WTC11 (cell line): Measurements from ENCODE around the gene ESR2. TPM values are rescaled to one million over a fixed set of nuclear protein-coding genes. Genes with fewer than 3 reads are reported as not detected.
A peak's percentile ranks its signal among the peaks of the same experiment; 100 is the strongest.

Experiments
- ATAC-seq: fragments of 200-7000 bp; cut with Tn5 transposase; 2 replicates; pipeline ENCODE4 v1.10.0; 2021; ENCODE audit warnings: mild to moderate bottlenecking, moderate library complexity
- CTCF ChIA-PET: fragments of 300-600 bp; sonication (Branson Sonifier 250); formaldehyde crosslinking; loops from one replicate; lab custom pipeline; 2021; ENCODE audit warnings: antibody characterized with exemption; lab: Charles Lee
- POLR2A ChIA-PET: fragments of 350-600 bp; sonication (Branson Sonifier 250); formaldehyde crosslinking; loops from one replicate; lab custom pipeline; 2021; ENCODE audit warnings: antibody characterized with exemption; lab: Charles Lee
- DNase-seq: peaks from one replicate; pipeline ENCODE4 v3.0.0; 2021; ENCODE audit warnings: low spot score
- H3K27ac Mint-ChIP-seq: 2 replicates; pipeline ENCODE4 v1.8.0; 2021; ENCODE audit warnings: mixed read lengths
- H3K27me3 Mint-ChIP-seq: 2 replicates; pipeline ENCODE4 v1.8.0; 2021; ENCODE audit warnings: low read depth, mild to moderate bottlenecking, moderate library complexity, mixed read lengths
- H3K36me3 Mint-ChIP-seq: 2 replicates; pipeline ENCODE4 v1.8.0; 2021; ENCODE audit warnings: mixed read lengths
- H3K4me1 Mint-ChIP-seq: 2 replicates; pipeline ENCODE4 v1.8.0; 2022; ENCODE audit warnings: mixed read lengths
- H3K4me3 Mint-ChIP-seq: 2 replicates; pipeline ENCODE4 v1.8.0; 2021; ENCODE audit warnings: mild to moderate bottlenecking, moderate library complexity, mixed read lengths
- H3K9me3 Mint-ChIP-seq: 2 replicates; pipeline ENCODE4 v1.8.0; 2021; ENCODE audit warnings: mixed read lengths
- ELF4 ChIP-seq: sonication (generic); formaldehyde crosslinking; IDR thresholded peaks from 2 replicates; pipeline ENCODE4 v1.8.1; 2022; ENCODE audit warnings: low read depth, mild to moderate bottlenecking, moderate library complexity, missing genetic modification reagents
- GABPB1 ChIP-seq: sonication (generic); formaldehyde crosslinking; IDR thresholded peaks from 2 replicates; pipeline ENCODE4 v1.8.1; 2023; ENCODE audit warnings: mild to moderate bottlenecking, missing genetic modification reagents
- GTF2I ChIP-seq: fragments of 250-450 bp; sonication (Bioruptor Pico); conservative IDR thresholded peaks from 2 replicates; pipeline ENCODE4 v1.4.0; 2021; ENCODE audit warnings: mild to moderate bottlenecking
- MYBL2 ChIP-seq: sonication (generic); formaldehyde crosslinking; IDR thresholded peaks from 2 replicates; pipeline ENCODE4 v1.8.1; 2023; ENCODE audit warnings: mild to moderate bottlenecking, moderate library complexity, missing genetic modification reagents
- SMAD3 ChIP-seq: sonication (generic); formaldehyde crosslinking; IDR thresholded peaks from 2 replicates; pipeline ENCODE4 v1.8.0; 2022; ENCODE audit warnings: missing genetic modification reagents, mild to moderate bottlenecking, borderline replicate concordance
- TCF7 ChIP-seq: sonication (generic); formaldehyde crosslinking; IDR thresholded peaks from 2 replicates; pipeline ENCODE4 v1.8.0; 2022; ENCODE audit warnings: mild to moderate bottlenecking, low read depth, missing genetic modification reagents, moderate library complexity
- ZNF671 ChIP-seq: fragments of 250-450 bp; sonication (Bioruptor Pico); IDR thresholded peaks from 2 replicates; pipeline ENCODE4 v1.8.0; 2021; ENCODE audit warnings: mild to moderate bottlenecking
- total RNA-seq: library from RNA; stranded (reverse); gene quantifications from 3 replicates; pipeline ENCODE4 v1.2.3, GENCODE V29; 2021
- TF ChIP-seq, protein P1 (sequence below): fragments of 250-450 bp; sonication (Bioruptor Pico); IDR thresholded peaks from 2 replicates; pipeline ENCODE4 v1.9.0; 2021; ENCODE audit warnings: mild to moderate bottlenecking
- TF ChIP-seq, protein P2 (sequence below): sonication (generic); formaldehyde crosslinking; IDR thresholded peaks from 2 replicates; pipeline ENCODE4 v1.8.0; 2022; ENCODE audit warnings: mild to moderate bottlenecking, missing genetic modification reagents
- TF ChIP-seq, protein P3 (sequence below): sonication (generic); formaldehyde crosslinking; IDR thresholded peaks from 2 replicates; pipeline ENCODE4 v1.8.1; 2023; ENCODE audit warnings: mild to moderate bottlenecking, moderate library complexity, missing genetic modification reagents
- TF ChIP-seq, protein P4 (sequence below): sonication (generic); formaldehyde crosslinking; IDR thresholded peaks from 2 replicates; pipeline ENCODE4 v1.8.0; 2023; ENCODE audit warnings: missing genetic modification reagents, mild to moderate bottlenecking, borderline replicate concordance
- TF ChIP-seq, protein P5 (sequence below): sonication (generic); formaldehyde crosslinking; IDR thresholded peaks from 2 replicates; pipeline ENCODE4 v1.8.1; 2022; ENCODE audit warnings: mild to moderate bottlenecking, moderate library complexity, missing genetic modification reagents
- TF ChIP-seq, protein P6 (sequence below): fragments of 250-450 bp; sonication (Bioruptor Pico); conservative IDR thresholded peaks from 2 replicates; pipeline ENCODE4 v1.9.0; 2021; ENCODE audit warnings: mild to moderate bottlenecking
- TF ChIP-seq, protein P7 (sequence below): sonication (generic); formaldehyde crosslinking; conservative IDR thresholded peaks from 2 replicates; pipeline ENCODE4 v1.8.1; 2022; ENCODE audit warnings: mild to moderate bottlenecking, missing genetic modification reagents

ESR2 gene
- total RNA-seq, 1 experiment from 2014 or later, result 0.50 TPM

DNA sequence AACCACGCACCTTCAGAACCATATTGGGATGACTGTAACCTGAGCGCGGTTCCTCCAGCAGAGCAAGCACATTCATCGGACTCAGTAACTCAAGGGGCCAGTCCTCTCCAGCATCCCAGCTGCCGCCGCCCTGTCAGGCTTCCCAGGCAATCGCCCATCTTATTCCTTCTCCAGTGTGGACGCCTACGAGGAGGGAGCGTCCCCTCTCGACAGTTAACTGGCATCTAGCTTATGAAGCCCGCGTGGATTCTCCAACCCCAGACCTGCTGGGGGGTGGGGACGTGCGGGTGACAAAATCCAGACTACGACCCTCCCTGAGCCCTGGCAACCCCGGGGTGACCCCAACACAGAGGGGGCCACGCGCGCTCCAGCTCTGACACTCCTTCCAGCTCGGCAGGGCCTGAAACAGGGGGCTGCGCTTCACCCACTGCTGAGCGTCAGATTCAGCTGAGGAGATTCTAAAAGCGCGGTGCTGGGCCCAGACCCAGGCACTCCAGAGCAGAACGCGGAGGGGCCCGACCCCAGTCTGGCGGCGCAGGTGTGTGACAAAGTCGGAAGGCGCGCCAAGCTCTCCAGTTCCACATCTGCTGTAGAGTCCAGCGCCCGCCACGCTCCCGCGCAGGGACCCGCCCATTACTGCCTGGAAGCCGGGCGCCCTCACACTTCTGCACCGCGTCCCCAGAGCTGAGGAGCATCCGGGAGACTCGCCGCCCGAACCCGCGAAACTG is 43.9 kb upstream of the ESR2 start:
- ChIA-PET CTCF (interaction anchor here (0.6 to 2.0 kb wide), 11 partner anchors 35 to 485 kb away, joined by 3 to 10 read pairs (median 3); partner anchors contain the start of gene AKAP5), POLR2A (interaction anchor here (0.6 to 2.5 kb wide), 7 partner anchors 14 to 555 kb away, joined by 3 to 33 read pairs (median 3); partner anchors contain the start of genes AKAP5, MTHFD1, PLEKHG3 and ZBTB1)
- peaks cover 33% of the 10 kb centered on the region for H3K4me1 Mint-ChIP-seq
- peaks cover 18% of the 10 kb centered on the region for H3K36me3 Mint-ChIP-seq
- peak; percentile 86 for DNase-seq
- peak; percentile 69 for ATAC-seq
- peaks cover 2% of the 10 kb centered on the region; the same call in 1 of the 2 replicates for H3K27me3 Mint-ChIP-seq
- TF ChIP-seq, protein P1, sequence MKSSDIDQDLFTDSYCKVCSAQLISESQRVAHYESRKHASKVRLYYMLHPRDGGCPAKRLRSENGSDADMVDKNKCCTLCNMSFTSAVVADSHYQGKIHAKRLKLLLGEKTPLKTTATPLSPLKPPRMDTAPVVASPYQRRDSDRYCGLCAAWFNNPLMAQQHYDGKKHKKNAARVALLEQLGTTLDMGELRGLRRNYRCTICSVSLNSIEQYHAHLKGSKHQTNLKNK (CRISPR knock-in tag), result no peak
- TF ChIP-seq, protein P2, sequence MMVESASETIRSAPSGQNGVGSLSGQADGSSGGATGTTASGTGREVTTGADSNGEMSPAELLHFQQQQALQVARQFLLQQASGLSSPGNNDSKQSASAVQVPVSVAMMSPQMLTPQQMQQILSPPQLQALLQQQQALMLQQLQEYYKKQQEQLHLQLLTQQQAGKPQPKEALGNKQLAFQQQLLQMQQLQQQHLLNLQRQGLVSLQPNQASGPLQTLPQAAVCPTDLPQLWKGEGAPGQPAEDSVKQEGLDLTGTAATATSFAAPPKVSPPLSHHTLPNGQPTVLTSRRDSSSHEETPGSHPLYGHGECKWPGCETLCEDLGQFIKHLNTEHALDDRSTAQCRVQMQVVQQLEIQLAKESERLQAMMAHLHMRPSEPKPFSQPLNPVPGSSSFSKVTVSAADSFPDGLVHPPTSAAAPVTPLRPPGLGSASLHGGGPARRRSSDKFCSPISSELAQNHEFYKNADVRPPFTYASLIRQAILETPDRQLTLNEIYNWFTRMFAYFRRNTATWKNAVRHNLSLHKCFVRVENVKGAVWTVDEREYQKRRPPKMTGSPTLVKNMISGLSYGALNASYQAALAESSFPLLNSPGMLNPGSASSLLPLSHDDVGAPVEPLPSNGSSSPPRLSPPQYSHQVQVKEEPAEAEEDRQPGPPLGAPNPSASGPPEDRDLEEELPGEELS (CRISPR knock-in tag), result no peak
- TF ChIP-seq SMAD3 (0 out of 2 replicates have a peak, but pooled peaks have one; percentile 7), MYBL2 (CRISPR knock-in tag) (peak; percentile 70; the same call in 1 of the 2 replicates)
- TF ChIP-seq, protein P3, sequence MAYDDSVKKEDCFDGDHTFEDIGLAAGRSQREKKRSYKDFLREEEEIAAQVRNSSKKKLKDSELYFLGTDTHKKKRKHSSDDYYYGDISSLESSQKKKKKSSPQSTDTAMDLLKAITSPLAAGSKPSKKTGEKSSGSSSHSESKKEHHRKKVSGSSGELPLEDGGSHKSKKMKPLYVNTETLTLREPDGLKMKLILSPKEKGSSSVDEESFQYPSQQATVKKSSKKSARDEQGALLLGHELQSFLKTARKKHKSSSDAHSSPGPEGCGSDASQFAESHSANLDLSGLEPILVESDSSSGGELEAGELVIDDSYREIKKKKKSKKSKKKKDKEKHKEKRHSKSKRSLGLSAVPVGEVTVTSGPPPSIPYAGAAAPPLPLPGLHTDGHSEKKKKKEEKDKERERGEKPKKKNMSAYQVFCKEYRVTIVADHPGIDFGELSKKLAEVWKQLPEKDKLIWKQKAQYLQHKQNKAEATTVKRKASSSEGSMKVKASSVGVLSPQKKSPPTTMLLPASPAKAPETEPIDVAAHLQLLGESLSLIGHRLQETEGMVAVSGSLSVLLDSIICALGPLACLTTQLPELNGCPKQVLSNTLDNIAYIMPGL, result peak; percentile 48; the same call in 1 of the 2 replicates
- TF ChIP-seq, protein P4, sequence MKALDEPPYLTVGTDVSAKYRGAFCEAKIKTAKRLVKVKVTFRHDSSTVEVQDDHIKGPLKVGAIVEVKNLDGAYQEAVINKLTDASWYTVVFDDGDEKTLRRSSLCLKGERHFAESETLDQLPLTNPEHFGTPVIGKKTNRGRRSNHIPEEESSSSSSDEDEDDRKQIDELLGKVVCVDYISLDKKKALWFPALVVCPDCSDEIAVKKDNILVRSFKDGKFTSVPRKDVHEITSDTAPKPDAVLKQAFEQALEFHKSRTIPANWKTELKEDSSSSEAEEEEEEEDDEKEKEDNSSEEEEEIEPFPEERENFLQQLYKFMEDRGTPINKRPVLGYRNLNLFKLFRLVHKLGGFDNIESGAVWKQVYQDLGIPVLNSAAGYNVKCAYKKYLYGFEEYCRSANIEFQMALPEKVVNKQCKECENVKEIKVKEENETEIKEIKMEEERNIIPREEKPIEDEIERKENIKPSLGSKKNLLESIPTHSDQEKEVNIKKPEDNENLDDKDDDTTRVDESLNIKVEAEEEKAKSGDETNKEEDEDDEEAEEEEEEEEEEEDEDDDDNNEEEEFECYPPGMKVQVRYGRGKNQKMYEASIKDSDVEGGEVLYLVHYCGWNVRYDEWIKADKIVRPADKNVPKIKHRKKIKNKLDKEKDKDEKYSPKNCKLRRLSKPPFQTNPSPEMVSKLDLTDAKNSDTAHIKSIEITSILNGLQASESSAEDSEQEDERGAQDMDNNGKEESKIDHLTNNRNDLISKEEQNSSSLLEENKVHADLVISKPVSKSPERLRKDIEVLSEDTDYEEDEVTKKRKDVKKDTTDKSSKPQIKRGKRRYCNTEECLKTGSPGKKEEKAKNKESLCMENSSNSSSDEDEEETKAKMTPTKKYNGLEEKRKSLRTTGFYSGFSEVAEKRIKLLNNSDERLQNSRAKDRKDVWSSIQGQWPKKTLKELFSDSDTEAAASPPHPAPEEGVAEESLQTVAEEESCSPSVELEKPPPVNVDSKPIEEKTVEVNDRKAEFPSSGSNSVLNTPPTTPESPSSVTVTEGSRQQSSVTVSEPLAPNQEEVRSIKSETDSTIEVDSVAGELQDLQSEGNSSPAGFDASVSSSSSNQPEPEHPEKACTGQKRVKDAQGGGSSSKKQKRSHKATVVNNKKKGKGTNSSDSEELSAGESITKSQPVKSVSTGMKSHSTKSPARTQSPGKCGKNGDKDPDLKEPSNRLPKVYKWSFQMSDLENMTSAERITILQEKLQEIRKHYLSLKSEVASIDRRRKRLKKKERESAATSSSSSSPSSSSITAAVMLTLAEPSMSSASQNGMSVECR (CRISPR knock-in tag), result peak; percentile 48; the same call in 1 of the 2 replicates
- TF ChIP-seq, protein P5, sequence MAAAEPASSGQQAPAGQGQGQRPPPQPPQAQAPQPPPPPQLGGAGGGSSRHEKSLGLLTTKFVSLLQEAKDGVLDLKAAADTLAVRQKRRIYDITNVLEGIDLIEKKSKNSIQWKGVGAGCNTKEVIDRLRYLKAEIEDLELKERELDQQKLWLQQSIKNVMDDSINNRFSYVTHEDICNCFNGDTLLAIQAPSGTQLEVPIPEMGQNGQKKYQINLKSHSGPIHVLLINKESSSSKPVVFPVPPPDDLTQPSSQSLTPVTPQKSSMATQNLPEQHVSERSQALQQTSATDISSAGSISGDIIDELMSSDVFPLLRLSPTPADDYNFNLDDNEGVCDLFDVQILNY (CRISPR knock-in tag), result 0 out of 2 replicates have a peak, but pooled peaks have one; percentile 50
- peak overlapping the region; percentile 91 for H3K4me3 Mint-ChIP-seq
- H3K27ac Mint-ChIP-seq, result peak overlapping the region; percentile 86
- peaks cover 19% of the 10 kb centered on the region for H3K9me3 Mint-ChIP-seq

DNA sequence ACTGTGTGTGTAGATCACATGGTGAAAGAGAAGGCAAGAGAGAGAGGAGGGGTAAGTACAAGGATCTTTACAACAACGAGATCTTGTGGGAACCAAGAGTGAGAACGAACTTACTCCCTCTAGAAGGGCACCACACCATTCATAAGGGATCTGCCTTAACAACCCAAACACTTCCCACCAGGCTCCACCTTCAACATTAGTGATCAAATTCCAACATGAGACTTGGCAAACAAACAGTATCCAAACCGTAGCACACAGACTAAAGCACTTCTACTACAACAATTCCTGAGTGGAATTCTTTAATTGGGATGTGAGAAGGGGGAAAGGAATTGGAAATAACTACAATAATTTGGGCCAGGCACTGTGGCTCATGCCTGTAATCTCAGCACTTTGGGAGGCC is 35.0 kb upstream of the ESR2 start:
- Mint-ChIP-seq H3K4me3 (no peak overlapping the region), H3K9me3 (peaks cover 15% of the 10 kb centered on the region), H3K27me3 (no peaks in the 10 kb centered on the region), H3K4me1 (peaks cover 11% of the 10 kb centered on the region), H3K27ac (no peak overlapping the region; the same call in 1 of the 2 replicates), H3K36me3 (peaks cover 5% of the 10 kb centered on the region)
- DNase-seq (no peak), ATAC-seq (no peak)
- ChIA-PET CTCF (interaction anchor here (1.1 kb wide), 1 partner anchor 26 kb away, joined by 4 read pairs; no protein-coding TSS in a partner anchor), POLR2A (no interaction called here)
- TF ChIP-seq GTF2I (CRISPR knock-in tag), result no peak
- TF ChIP-seq GABPB1 (CRISPR knock-in tag), result no peak
- TF ChIP-seq, protein P3, result no peak
- TF ChIP-seq, protein P2 (CRISPR knock-in tag), result no peak
- TF ChIP-seq TCF7 (CRISPR knock-in tag), result no peak
- TF ChIP-seq, protein P6, sequence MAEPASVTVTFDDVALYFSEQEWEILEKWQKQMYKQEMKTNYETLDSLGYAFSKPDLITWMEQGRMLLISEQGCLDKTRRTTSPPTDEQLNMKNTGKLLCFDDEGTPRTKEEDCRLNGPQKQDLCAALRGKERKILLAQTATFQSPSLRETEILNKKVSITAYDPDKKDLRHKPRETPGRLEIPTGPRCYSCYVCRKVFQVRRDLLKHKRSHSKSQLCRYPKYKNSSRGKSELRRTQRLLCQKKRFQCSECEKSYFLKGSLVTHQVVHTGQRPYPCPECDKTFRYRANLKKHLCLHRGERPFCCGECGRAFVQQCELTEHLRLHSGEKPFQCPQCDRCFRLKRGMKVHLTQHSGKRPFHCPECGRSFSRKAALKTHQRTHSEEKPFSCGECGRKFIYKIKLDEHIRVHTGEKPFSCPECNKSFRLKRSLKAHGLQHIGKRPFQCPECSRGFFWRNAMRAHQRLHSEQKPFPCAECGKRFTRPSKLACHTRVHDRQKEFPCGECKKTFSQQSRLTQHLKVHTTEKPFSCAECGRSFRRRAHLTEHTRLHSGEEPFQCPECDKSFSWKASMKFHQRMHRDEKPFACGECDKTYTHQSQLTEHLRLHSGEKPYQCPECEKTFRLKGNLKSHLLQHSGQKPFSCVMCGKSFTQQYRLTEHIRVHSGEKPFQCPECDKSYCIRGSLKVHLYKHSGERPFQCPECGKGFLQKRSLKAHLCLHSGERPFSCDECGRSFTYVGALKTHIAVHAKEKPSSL, result no peak
- no peak for TF ChIP-seq ELF4 (CRISPR knock-in tag)
- TF ChIP-seq, protein P7, sequence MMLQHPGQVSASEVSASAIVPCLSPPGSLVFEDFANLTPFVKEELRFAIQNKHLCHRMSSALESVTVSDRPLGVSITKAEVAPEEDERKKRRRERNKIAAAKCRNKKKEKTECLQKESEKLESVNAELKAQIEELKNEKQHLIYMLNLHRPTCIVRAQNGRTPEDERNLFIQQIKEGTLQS, result no peak
- no peak for TF ChIP-seq ZNF671 (CRISPR knock-in tag)
